Measurements from ENCODE around the gene TNPO3.
"Not testable (repeated sequence)": the region's sequence is repeated elsewhere in the genome, so short reads cannot be mapped to it uniquely, and the experiment has no call there.

The TNPO3 gene

DNA sequence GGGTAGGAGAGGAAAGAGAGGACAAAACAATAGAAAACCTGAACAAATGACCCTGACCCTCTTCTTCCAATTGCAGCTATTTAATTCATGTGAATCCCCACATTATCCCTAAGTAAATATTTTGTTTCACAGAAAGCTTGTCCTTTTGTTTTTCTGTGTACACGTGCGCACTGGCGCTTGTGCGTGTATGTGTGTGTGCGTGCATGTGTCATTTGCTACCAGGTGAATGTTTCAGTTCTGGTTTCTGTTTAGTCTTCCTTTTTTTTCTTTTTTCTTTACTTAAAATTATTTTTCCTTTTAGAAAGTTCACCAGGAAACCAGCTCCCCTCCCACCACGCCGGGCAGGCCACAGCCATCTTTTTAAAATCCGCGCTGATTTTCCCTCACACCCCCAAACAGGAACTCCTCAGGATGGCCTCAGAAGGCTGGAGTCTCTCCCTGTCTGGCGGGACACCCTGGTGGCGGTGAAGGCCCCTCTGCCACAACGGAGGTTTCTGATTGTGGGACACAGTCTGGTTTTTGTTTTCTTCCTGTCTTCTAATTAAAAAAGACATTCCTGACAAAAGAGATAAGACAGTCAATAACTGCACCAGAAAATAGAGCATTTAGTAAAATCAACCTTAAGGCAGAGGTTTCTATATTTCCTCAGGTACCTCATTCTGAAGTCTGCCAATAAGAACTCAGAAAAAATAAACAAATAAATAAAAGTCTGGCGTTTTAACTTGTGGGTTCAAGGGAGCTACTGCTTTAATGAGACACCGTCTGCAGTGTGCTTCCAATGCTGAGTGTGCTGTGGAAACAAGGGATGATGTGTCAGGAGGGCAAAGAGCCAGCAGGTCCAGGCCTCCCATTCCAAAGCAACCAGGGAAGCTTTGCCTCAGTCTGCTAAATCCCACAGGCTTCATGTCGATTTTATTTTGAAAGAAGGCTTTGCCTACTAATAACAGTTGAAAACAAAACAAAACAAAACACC is 99.8 kb downstream of the TNPO3 start:
- DNase-seq, result peak; percentile 65

DNA sequence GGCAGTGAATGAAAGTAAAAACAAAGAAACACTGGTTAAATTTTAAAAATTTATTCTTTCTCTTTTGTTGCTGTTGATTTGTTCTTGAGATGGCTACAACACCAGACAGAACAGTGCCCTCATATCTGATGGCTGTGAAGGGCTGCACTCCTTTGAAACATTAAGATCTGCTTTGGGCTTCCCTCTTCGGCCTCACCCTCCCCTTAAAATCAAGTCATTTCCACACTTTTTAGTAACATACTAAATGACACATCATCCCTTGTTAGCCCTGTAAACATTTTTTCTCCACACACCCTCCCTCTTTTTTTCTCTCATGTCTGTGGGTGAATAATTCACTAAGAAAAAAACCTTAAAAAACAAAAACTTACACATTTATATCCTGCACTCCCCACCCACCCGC is 100.8 kb downstream of the TNPO3 start:
- DNase-seq, result no peak

DNA sequence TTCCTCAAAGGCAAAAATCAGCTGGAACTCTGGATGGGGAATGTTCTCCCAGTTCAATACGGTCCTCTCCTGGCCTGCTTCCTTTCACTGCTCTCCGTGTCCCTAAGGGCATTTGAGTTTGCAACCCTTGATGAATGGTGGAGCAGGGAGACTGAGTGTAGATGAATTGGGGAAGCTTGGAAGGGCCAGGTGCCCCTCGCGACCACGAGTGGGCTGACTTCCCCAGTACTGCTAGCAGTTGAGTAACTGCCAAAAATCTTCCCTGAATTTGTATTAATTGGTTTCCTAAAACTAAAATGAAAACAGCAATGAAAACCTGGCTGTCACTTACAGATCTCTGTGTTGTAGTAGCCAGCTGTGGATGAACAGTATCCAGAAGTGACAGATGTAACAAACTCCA is 103.6 kb downstream of the TNPO3 start:
- DNase-seq, result no peak

DNA sequence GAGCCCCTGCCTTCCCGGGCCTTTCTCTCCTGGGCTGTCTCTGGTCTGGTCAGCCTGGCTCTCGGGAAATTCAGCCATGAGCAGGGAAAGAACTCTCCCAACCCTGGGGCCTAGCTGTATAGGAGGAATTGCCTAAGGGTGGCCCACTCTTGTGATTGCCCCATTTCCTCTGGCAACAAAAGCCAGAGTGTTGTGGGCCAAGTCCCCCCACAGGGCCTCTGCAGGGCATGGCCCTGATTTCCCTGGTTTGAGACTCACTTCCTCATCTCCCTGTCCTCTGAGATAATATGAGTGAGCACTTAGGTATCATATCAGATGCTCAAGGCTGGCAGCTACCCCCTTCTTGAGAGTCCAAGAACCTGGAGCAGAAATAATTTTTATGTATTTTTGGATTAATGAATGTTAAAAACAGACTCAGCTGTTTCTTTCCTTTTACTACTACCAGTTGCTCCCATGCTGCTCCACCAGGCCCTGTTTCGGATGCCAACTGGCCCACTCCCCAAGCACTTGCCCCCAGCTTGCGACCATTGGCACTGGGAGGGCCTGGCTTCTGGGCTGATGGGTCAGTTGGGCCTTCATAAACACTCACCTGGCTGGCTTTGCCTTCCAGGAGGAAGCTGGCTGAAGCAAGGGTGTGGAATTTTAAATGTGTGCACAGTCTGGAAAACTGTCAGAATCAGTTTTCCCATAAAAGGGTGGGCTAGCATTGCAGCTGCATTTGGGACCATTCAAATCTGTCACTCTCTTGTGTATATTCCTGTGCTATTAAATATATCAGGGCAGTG is 105.7 kb downstream of the TNPO3 start:
- no peak for DNase-seq

DNA sequence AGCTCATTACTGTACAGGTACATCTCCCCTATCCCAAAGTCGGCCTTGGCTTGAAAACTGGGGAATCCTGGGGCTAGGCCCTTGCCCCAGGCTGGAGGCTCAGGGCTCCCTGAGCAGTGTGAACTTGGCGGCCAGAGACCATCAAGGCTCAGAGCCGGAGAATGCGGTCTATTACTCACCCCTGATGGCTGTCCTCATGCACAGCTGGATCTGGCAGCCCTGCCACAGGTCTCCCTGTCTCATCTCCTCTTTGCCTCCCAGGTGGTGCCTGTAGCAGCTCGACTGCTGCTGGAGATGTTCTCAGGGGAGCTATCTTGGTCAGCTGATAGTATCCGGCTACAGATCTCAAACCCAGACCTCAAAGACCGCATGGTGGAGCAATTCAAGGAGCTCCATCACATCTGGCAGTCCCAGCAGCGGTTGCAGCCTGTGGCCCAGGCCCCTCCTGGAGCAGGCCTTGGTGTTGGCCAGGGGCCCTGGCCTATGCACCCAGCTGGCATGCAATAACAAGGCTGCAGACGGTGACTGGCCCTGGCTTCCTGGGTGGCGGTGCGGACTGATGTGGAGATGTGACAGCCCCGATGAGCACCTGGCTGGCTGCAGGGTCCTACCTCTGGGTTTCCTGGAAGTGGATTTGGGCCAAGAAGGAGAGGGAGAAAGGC is 106.5 kb downstream of the TNPO3 start:
- peak; percentile 9 for DNase-seq

DNA sequence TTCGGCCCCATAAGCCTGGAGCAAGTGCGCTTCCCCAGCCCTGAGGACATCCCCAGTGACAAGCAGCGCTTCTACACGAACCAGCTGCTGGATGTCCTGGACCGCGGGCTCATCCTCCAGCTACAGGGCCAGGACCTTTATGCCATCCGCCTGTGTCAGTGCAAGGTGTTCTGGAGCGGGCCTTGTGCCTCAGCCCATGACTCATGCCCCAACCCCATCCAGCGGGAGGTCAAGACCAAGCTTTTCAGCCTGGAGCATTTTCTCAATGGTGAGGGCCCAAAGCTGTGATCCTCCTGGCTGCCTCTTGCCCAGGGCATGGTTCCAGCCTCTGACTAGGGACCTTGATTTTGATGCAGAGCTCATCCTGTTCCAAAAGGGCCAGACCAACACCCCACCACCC is 107.1 kb downstream of the TNPO3 start:
- peak; percentile 3 for DNase-seq

DNA sequence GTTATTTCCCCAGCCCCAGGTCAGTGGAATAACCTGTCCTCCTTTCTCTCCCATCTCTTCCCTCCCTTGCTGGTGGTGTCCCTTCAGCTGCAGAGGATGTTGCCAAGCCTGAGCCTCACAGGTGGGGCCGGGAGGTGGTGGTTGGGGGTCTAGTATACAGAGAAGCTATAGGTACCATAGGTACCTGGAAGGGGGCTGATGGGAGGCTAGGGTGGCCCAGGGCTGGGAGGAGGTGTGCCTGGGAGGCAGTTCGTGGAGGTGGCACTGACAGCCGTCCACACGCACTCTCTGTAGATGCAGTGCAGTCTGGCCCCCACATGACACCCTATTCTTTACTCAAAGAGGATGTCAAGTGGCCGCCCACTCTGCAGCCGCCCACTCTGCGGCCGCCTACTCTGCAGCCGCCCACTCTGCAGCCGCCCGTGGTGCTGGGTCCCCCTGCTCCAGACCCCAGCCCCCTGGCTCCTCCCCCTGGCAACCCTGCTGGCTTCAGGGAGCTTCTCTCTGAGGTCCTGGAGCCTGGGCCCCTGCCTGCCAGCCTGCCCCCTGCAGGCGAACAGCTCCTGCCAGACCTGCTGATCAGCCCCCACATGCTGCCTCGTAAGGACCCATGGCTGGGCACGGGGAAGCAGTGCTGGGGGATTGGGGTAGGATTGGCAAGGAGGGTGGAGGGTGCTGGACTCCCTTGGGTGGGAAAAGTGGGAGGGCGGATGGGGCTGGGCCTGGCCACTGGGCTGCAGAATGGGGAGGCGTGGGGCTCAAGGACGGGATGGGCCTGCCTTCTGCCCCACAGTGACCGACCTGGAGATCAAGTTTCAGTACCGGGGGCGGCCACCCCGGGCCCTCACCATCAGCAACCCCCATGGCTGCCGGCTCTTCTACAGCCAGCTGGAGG is 107.7 kb downstream of the TNPO3 start:
- DNase-seq, result no peak

DNA sequence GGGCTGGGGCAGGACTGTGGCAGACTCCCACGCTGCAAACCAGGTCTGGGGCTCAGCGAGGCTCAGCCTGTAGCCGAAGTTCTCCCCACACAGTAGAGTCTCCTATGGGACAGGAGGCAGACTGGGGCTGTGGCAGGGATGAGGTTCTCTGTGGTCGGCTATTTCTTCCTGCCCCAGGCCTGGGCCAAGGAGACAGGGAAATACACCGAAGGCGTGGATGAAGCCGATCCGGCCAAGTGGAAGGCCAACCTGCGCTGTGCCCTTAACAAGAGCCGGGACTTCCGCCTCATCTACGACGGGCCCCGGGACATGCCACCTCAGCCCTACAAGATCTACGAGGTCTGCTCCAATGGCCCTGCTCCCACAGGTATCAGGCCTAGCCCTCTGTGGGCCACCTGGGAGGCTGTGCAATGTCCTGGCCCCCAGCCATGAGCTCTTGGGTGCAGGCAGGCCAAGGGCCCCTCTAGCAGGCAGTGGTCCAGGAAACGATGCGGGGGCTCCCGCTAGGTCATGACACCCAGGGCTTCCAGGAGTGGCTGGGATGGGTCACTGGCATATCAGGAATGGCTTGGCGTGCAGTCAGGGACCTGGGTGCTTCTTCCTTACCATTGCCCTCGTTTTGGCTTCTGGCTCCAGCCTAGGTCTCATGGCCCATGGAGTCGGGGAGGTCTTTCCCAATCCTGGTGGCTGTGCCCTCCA is 109.1 kb downstream of the TNPO3 start:
- DNase-seq, result no peak

DNA sequence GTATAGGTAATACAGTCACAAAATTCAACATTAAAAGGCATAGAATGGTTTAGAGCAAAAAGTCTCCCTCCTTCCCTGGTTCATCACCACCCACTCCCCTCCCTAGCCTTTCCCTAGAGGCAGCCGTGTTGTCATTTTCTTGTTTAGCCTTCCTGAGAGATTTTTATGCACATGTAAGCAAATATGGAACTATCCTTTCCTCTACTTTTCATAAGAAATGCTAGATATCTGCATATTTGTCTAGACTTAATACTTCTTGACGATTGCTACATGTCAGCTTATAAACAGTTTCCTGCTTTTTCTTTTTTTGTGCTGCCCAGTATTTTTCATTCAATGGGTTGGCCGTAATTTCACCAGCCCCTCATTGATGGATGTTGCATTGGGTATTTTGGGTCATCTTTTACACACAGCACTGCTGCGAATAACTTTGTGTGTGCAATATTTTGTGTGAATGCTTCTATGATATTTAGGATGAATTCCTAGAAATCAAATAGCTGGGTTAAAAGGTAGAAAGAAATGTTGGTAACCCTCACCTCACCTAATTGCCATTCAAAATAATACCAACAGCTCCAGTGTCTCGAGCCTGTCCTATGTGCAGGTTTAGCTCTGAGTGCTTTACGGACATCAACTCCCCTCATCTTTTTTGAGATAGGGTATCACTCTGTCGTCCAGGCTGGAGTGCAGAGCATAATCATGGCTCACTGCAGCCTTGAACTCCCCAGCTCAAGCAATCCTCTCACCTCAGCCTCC is 110.2 kb downstream of the TNPO3 start:
- DNase-seq, result no peak

DNA sequence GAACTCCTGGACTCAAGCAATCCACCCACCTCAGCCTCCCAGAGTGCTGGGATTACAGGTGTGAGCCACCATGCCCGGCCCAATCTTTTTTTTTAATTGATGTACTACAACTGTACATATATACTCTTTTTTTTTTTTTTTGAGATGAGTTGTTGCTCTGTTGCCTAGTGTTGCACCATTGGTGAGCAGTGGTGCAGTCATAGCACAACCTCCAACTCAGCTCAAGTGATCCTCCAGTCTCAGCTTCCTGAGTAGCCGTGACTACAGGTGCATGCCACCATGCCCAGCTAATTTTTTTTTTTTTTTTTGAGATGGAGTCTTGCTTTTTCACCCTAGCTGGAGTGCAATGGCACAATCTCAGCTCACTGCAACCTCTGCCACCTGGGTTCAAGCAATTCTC is 111.7 kb downstream of the TNPO3 start:
- DNase-seq, result not testable (repeated sequence)

DNA sequence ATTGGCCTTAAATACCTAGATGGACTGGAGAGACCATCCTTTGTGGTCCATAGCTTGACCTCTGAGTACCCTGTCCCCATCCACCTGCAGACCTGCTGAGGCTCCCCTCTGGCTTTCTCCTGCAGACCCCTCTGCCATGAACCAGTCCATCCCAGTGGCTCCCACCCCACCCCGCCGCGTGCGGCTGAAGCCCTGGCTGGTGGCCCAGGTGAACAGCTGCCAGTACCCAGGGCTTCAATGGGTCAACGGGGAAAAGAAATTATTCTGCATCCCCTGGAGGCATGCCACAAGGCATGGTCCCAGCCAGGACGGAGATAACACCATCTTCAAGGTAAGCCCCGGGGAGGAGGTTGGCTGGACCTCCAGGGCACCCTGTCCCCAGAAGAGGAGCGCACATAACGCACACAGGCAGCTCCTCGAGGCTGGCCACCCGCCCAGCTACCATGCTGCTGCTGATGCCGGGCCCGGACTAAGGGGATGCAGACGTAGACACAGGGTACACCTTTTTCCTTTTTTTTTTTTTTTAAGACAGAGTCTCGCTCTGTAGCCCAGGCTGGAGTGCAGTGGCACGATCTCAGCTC is 112.9 kb downstream of the TNPO3 start:
- DNase-seq, result no peak

DNA sequence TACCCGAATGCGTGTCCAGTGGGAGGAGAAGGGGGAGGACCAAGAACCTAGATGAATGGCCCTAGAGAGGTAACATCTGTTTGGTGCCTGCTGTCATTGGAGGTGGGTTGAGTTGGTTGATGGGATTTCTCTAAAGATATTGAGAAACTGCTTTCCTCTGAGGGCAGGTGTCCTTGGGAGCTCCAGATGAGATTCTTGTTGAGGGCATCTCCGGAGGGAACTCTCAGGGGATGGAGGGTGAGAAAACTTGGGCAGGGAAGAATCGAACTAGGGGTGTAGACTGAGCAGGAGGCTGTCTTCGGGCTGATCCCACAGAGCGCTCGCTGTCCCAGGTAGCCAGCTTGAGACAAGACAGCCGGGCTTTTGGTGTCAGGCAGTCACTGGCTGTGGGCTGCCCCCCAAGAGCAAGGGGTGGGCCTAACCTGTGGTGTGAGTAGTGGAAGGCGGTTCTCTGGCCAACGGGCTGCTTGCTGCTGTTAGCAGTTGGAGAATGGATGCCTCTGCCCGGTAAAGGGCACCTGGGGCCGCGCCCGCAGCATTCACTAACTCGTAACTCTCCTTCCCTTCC is 113.5 kb downstream of the TNPO3 start:
- DNase-seq, result no peak

DNA sequence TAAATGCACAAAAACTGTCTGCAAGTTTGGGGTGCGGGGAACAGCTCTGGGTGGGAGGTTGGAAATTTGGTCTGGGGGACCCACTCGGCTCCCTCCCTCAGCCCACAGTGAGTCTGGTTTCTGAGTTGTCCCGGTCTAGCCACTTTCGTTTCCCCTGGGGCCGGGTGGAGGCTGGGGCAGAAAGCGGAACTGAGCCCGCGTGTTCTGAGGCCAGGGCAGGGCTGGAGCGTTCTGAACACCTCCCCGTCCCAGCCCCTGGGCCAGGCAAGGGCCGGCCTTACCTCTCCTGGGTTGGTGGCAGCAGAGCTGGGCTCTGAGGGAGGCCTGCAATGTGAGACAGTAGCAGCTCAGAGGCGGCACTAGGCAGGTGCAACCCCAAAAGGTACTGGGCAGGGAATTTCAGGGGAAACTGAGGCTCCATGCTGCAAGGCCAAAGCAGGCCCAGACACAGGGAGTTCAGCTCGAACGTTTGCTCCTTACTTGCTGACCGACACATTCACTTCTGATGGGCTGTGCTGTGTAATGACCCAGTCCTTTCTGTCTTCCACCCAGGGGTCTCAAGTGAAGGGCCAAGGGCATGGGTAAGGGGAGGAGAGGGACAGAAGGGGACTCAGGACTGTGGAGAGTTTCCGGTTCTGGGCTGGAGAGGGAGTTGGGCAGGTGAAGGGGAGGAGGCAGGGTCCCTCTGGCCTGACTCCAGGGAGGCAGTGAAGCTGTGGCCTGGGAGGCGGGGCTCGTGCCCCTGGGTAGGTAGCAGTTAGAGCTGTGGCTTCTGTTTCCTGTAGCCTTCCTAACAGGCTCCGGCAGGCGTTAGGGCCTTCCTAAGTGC is 114.2 kb downstream of the TNPO3 start:
- DNase-seq, result no peak

DNA sequence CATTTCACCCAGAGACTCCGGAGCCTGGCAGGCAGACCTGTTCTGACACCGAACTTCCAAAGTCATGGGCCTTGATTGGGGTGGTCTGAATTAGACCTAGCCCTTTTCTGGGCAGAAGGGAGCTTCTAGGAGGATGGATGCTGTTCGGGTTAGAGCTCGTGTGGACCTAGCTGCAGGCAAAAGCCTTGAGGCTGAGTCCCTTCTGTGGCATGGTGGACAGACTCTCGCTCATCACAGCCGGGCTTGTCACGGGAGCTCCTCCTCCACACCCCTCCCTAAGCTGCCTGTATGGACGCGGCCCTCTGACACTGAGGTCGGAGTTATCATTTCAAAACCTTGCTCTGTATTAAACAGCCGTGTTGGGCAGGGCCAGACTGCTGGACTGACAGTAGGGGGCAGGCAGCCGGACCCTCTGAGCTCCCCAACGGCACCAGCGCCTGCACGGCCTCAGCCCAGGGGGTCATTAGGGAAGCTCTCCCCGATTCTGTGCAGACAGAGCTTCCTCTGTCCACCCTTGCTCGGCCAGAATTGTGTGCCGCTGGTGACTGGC is 115.0 kb downstream of the TNPO3 start:
- DNase-seq, result no peak

DNA sequence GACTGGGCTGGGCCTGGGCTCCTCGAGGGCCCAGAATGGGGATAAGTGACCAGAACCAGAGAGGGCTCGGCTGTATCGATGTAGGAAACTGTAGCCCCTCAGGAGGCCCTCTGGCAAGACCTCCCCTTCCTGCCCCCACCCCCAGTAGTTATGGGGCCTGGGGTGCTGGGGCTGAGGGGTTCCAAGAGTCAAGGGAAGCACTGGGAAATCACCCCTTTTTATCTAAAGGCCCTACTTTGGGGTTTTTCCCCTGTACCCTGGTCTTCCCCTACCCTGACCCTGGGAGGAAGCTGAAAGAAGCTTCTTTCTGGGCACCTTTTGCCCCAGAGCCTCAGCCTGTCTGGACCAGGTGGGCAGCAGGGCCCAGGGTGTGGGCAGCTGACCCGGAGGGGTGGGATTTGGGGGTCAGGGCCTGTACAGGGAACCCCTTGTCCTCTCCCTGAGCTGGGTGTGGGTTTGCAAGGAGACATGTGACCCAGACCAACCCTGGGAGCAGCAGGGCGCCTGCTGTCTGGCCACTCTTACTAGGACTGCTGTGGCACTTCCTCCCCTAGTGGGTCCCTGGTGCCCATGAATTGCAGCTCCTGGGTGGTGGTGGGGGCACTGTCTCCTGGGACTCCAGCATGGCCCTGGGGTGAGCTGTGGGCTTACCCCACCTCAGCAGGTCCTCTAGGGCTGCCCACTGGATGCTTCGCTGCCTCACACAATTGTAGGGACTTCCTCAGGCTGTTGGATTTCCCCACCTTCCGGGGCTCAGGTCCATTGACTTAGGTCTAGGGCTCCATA is 115.6 kb downstream of the TNPO3 start:
- DNase-seq, result no peak

DNA sequence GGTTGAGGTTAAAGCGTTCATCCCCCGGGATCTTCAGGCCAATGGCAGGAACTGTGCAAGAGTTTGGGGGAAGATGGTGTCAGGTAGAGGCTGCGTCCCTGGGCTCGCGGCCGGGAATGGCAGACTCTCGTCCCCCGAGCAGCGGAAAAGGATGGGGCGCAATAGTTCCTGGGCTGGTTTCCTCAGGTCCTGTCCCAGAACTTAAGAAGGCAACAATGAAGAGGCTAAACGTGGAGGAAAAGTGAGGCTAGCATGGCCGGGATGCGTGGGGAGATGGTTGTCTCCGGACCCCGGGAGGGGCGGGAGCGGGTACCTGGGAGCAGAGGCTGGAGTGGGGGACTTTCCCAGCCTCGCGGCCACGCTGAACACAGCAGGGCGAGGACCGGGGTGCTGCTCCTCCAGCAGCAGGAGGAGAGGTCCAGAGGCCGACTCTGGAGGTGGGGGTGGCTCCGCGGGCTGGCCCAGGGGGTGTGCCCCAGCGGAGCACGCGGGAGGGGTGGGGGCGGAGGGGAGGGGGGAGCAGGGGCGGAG is 116.3 kb downstream of the TNPO3 start:
- DNase-seq, result no peak

DNA sequence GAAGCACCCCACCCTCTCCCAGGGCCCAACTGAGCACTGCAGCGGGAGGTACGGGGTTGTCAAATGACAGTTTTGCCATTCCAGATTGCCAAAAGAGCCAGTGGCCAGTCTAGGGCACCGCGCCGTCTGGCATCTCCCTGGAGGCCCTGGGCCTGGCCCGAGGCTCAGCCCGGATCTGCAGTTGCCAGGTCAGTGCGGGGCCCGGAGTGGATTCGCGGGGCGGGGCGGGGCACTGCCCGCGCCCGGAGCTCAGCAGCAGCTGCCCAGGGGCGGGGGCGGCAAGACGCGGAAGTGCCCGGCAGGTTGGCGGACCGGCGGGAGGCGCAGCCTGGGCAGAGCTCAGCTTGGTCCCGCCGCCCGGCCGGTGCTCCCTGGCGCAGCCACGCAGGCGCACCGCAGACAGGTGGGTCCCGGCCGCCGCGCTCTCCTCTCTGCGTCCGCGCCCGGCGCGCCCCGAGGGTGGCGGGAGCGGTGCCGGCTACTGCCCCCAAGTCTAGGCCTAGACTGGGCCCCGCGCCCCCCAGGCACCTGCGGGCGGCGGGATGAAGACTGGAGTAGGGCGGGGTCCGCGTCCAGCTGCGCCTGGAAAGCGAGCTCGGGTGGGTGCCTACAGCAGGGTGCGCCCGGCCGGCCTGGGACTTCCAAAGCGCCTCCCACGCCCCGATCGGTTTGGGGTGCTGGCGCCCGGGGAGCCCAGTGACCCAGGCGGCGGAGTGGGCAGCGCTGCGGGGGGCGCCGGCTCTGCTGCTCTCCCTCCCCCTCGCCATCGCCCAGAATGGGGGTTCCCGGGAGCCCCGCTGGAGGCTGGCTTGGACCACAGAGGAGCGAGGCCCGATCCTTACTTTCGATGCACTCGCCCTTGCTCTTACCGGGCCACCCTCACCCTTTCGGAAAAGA is 117.0 kb downstream of the TNPO3 start, which contains the start of gene IRF5:
IRF5 (plus strand) TSS at position 281 of the 897 bp plus-strand sequence. CDS start 4,155 bp downstream, outside the sequence.
- DNase-seq, result no peak
